Peyer's patch (tissue), 4 donors: ENCODE measurements around the gene ZMYND15.

Experiments
- CTCF ChIP-seq, 6 experiments: fragments of 450-650 bp in 4 of 6; fragments of 200-600 bp in 2 of 6; sonication (generic) in 1 of 6; IDR thresholded peaks; one replicate each; pipeline ENCODE4 v1.5.1; 2017 to 2019; ENCODE audit warnings: antibody characterized with exemption in 6 of 6, mild to moderate bottlenecking in 3 of 6, moderate library complexity in 1 of 6
- POLR2A ChIP-seq, 2 donors: fragments of 450-650 bp; IDR thresholded peaks; one replicate each; pipeline ENCODE4 v1.5.1; 2017; ENCODE audit warnings: antibody characterized with exemption in 2 of 2, mild to moderate bottlenecking in 2 of 2, moderate library complexity in 2 of 2

- TF ChIP-seq CTCF (IDR thresholded peaks at IDR 0.05) (no peak), POLR2A (IDR thresholded peaks at IDR 0.05) (no peak)
Observed at GRCh38 chr17:4706121-4706520, 33.5 kb upstream of the ZMYND15 start.
